ENCODE measurements around the gene CNEP1R1.
A peak's percentile ranks its signal among the peaks of the same experiment; 100 is the strongest.

CNEP1R1 gene

DNA sequence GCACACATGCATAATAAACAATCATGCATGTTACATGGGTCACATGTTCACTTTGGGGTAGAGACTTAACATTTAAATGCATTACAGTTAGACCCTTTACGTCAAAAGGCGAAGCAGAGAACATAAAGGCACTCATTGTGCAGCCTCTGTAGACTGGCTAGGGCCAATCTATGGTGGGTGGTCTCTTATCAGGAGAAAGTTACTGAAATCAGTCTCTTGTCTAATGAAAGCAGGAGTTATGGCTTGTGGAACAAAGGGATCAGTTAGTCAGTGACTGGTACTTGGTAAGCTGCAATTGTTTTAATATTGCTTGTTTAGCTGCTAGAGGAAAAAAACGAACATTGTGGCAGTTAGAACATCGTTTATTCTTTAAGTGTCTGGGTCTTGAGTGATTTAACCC, 1.4 kb upstream of the CNEP1R1 start:
- H3K4me3 ChIP-seq (replicated peaks; ENCODE audit: insufficient read depth, low read length): no peak overlapping the region
- DNase-seq (ENCODE audit: low read depth in 1 of 2, low spot score in 1 of 2): no peak

DNA sequence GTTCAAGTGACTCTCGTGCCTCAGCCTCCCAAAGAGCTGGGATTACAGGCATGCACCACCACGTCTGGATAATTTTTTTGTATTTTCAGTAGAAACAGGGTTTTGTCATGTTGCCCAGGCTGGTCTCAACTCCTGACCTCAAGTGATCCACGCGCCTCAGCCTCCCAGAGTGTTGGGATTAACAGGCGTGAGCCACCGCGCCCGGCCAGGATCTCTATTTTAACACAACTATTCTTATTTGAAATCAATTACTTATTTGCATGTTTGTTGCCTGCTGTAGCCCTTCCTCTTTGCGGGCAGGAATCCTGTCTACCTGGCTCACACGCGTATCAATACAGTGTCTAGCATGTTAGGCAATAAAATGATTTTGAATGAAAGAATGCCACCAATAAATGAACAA, 818 bp upstream of the CNEP1R1 start:
- DNase-seq (ENCODE audit: low read depth in 1 of 2, low spot score in 1 of 2): no peak
- TF ChIP-seq GABPA (IDR thresholded peaks at IDR 0.05; ENCODE audit: low read depth) (no peak), SPI1 (IDR thresholded peaks at IDR 0.05; ENCODE audit: borderline replicate concordance, low read depth) (no peak), POLR2AphosphoS5 (IDR thresholded peaks at IDR 0.05; ENCODE audit: low read depth) (no peak)
- TF ChIP-seq, protein P1, sequence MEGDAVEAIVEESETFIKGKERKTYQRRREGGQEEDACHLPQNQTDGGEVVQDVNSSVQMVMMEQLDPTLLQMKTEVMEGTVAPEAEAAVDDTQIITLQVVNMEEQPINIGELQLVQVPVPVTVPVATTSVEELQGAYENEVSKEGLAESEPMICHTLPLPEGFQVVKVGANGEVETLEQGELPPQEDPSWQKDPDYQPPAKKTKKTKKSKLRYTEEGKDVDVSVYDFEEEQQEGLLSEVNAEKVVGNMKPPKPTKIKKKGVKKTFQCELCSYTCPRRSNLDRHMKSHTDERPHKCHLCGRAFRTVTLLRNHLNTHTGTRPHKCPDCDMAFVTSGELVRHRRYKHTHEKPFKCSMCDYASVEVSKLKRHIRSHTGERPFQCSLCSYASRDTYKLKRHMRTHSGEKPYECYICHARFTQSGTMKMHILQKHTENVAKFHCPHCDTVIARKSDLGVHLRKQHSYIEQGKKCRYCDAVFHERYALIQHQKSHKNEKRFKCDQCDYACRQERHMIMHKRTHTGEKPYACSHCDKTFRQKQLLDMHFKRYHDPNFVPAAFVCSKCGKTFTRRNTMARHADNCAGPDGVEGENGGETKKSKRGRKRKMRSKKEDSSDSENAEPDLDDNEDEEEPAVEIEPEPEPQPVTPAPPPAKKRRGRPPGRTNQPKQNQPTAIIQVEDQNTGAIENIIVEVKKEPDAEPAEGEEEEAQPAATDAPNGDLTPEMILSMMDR (IDR thresholded peaks at IDR 0.05; ENCODE audit: insufficient read depth, low read length): no peak
- TF ChIP-seq, protein P2, sequence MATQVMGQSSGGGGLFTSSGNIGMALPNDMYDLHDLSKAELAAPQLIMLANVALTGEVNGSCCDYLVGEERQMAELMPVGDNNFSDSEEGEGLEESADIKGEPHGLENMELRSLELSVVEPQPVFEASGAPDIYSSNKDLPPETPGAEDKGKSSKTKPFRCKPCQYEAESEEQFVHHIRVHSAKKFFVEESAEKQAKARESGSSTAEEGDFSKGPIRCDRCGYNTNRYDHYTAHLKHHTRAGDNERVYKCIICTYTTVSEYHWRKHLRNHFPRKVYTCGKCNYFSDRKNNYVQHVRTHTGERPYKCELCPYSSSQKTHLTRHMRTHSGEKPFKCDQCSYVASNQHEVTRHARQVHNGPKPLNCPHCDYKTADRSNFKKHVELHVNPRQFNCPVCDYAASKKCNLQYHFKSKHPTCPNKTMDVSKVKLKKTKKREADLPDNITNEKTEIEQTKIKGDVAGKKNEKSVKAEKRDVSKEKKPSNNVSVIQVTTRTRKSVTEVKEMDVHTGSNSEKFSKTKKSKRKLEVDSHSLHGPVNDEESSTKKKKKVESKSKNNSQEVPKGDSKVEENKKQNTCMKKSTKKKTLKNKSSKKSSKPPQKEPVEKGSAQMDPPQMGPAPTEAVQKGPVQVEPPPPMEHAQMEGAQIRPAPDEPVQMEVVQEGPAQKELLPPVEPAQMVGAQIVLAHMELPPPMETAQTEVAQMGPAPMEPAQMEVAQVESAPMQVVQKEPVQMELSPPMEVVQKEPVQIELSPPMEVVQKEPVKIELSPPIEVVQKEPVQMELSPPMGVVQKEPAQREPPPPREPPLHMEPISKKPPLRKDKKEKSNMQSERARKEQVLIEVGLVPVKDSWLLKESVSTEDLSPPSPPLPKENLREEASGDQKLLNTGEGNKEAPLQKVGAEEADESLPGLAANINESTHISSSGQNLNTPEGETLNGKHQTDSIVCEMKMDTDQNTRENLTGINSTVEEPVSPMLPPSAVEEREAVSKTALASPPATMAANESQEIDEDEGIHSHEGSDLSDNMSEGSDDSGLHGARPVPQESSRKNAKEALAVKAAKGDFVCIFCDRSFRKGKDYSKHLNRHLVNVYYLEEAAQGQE (IDR thresholded peaks at IDR 0.05; ENCODE audit: insufficient replicate concordance, low read depth): no peak
- no peak overlapping the region for H3K4me3 ChIP-seq (replicated peaks; ENCODE audit: insufficient read depth, low read length)
- no peak overlapping the region for H3K27ac ChIP-seq (replicated peaks)
- no peaks in the 10 kb centered on the region for H3K27me3 ChIP-seq (ENCODE audit: insufficient read depth, poor library complexity, severe bottlenecking)

More for the DNA sequence above, 1.4 kb upstream of the CNEP1R1 start:
- Histone ChIP-seq H3K27me3 (ENCODE audit: insufficient read depth, poor library complexity, severe bottlenecking) (no peaks in the 10 kb centered on the region), H3K27ac (replicated peaks) (no peak overlapping the region)
- TF ChIP-seq, protein P1 (IDR thresholded peaks at IDR 0.05; ENCODE audit: insufficient read depth, low read length): no peak
- TF ChIP-seq, protein P2 (IDR thresholded peaks at IDR 0.05; ENCODE audit: insufficient replicate concordance, low read depth): no peak
- no peak for TF ChIP-seq SPI1 (IDR thresholded peaks at IDR 0.05; ENCODE audit: borderline replicate concordance, low read depth)
- no peak for TF ChIP-seq POLR2AphosphoS5 (IDR thresholded peaks at IDR 0.05; ENCODE audit: low read depth)
- TF ChIP-seq GABPA (IDR thresholded peaks at IDR 0.05; ENCODE audit: low read depth): no peak

DNA sequence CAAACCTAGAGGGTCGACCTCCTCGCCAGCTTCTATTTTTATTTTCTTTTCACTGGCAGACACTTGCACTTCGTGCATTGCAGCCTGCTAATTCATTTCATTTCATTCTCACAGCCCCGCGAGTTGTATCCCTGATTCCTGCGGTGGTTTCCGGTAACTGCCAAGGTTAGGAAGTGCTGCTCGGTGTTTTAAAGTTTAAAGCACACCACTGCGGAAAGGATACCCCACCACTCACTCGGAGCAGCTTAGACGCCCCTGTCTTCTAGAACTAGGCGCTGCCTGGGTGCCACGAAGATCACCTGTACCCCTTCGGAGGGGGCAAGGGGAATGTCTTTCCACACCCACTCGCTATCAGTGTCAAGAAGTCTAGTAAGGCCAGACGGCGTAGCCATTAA, 509 bp downstream of the CNEP1R1 start:
- TF ChIP-seq, protein P1 (IDR thresholded peaks at IDR 0.05; ENCODE audit: insufficient read depth, low read length): no peak
- TF ChIP-seq GABPA (IDR thresholded peaks at IDR 0.05; ENCODE audit: low read depth) (no peak), SPI1 (IDR thresholded peaks at IDR 0.05; ENCODE audit: borderline replicate concordance, low read depth) (no peak), POLR2AphosphoS5 (IDR thresholded peaks at IDR 0.05; ENCODE audit: low read depth) (no peak)
- TF ChIP-seq, protein P2 (IDR thresholded peaks at IDR 0.05; ENCODE audit: insufficient replicate concordance, low read depth): no peak
- H3K27me3 ChIP-seq (ENCODE audit: insufficient read depth, poor library complexity, severe bottlenecking): no peaks in the 10 kb centered on the region
- peak overlapping the region; percentile 82 for H3K4me3 ChIP-seq (replicated peaks; ENCODE audit: insufficient read depth, low read length)
- H3K27ac ChIP-seq (replicated peaks): peak overlapping the region; percentile 71
- DNase-seq (ENCODE audit: low read depth in 1 of 2, low spot score in 1 of 2): peak in 1 of 2 experiments; percentile 17

Measured in HL-60 (cell line).